PC-9 (cell line): Measurements from ENCODE around the gene REL. TPM values are rescaled to one million over a fixed set of nuclear protein-coding genes. Genes with fewer than 3 reads are reported as not detected.

Experiments
- BruUV-seq: library from RNA; stranded (reverse); fragments of 400-500 nt; replicated peaks from 2 replicates; lab custom pipeline; 2021; lab: Mats Ljungman, UMichigan
- CTCF ChIA-PET: fragments of 300-600 bp; sonication (Branson Sonifier 250); formaldehyde crosslinking; loops from one replicate; lab custom pipeline; 2022; ENCODE audit warnings: antibody characterized with exemption; lab: Charles Lee
- POLR2A ChIA-PET: fragments of 300-600 bp; sonication (Branson Sonifier 250); formaldehyde crosslinking; loops from one replicate; lab custom pipeline; 2022; ENCODE audit warnings: antibody characterized with exemption; ENCODE audit not compliant: unreplicated experiment; lab: Charles Lee
- DNase-seq, 2 experiments: peaks; one replicate each; pipeline versions ENCODE4 v3.0.0 to v3.0.0-alpha.2; 2015 to 2022; ENCODE audit warnings: mixed read lengths in 1 of 2
- H2AFZ ChIP-seq: fragments of 200-600 bp; sonication (generic); 2 replicates; pipeline ENCODE4 v1.8.1; 2017; ENCODE audit warnings: antibody characterized with exemption
- H3F3A ChIP-seq: fragments of 200-600 bp; sonication (generic); 2 replicates; pipeline ENCODE4 v1.8.1; 2017; ENCODE audit warnings: antibody characterized with exemption, mild to moderate bottlenecking, low read depth; ENCODE audit not compliant: insufficient read depth
- H3K27ac ChIP-seq: fragments of 200-600 bp; sonication (generic); 2 replicates; pipeline ENCODE4 v1.6.1; 2016; ENCODE audit warnings: mixed run types
- H3K27me3 ChIP-seq: fragments of 200-600 bp; sonication (generic); 2 replicates; pipeline ENCODE4 v1.6.1; 2016; ENCODE audit warnings: low read depth, mixed run types; ENCODE audit not compliant: insufficient read depth
- H3K36me3 ChIP-seq: fragments of 200-600 bp; sonication (generic); 2 replicates; pipeline ENCODE4 v1.6.1; 2016; ENCODE audit warnings: low read depth, mixed run types
- H3K4me1 ChIP-seq: fragments of 200-600 bp; sonication (generic); replicated peaks from 2 replicates; pipeline ENCODE4 v1.6.1; 2016; ENCODE audit warnings: mixed run types; ENCODE audit not compliant: insufficient read depth
- H3K4me2 ChIP-seq: fragments of 200-600 bp; sonication (generic); 2 replicates; pipeline ENCODE4 v1.6.1; 2017; ENCODE audit warnings: mixed run types
- H3K4me3 ChIP-seq: fragments of 200-600 bp; sonication (generic); 2 replicates; pipeline ENCODE4 v1.6.1; 2016; ENCODE audit warnings: mixed run types
- H3K79me2 ChIP-seq: fragments of 200-600 bp; sonication (generic); 2 replicates; pipeline ENCODE4 v1.6.1; 2017; ENCODE audit warnings: low read depth, mixed run types
- H3K9me2 ChIP-seq: fragments of 200-600 bp; sonication (generic); 2 replicates; pipeline ENCODE4 v1.8.1; 2017; ENCODE audit warnings: mild to moderate bottlenecking; ENCODE audit not compliant: insufficient read depth
- H3K9me3 ChIP-seq: fragments of 200-600 bp; sonication (generic); 2 replicates; pipeline ENCODE4 v1.8.1; 2016; ENCODE audit warnings: low read depth; ENCODE audit not compliant: insufficient read depth
- H4K20me1 ChIP-seq: fragments of 200-600 bp; sonication (generic); 2 replicates; pipeline ENCODE4 v1.8.1; 2017; ENCODE audit not compliant: insufficient read depth
- CTCF ChIP-seq: fragments of 200-600 bp; sonication (generic); conservative IDR thresholded peaks from 2 replicates; pipeline ENCODE4 v1.6.1; 2017; ENCODE audit warnings: mixed run types, antibody characterized with exemption, mild to moderate bottlenecking, moderate library complexity
- EZH2 ChIP-seq: fragments of 200-600 bp; sonication (generic); IDR thresholded peaks from 2 replicates; pipeline ENCODE4 v1.8.0; 2017; ENCODE audit warnings: antibody characterized with exemption, low read depth
- intact Hi-C: fragments of 100-400 bp; cut with micrococcal nuclease; formaldehyde crosslinking; loops from one replicate; pipeline ENCODE4 v1.10.0; 2022; ENCODE audit not compliant: unreplicated experiment
- total RNA-seq: library from RNA; stranded (reverse); gene quantifications from 2 replicates; pipeline ENCODE4 v1.2.3, GENCODE V29; 2021

REL gene
- total RNA-seq, 1 experiment from 2014 or later = 13.3 TPM

GRCh38 chr2:60939622-60940021 lies 58.2 kb downstream of the REL start:
- ChIA-PET POLR2A (no interaction called here), CTCF (no interaction called here)
- Histone ChIP-seq H3K9me2 (no peaks in the 10 kb centered on the region), H3K27ac (no peak overlapping the region), H3K4me3 (no peak overlapping the region), H3K4me2 (no peak overlapping the region), H2AFZ (no peak overlapping the region), H3F3A (no peaks in the 10 kb centered on the region), H3K4me1 (no peaks in the 10 kb centered on the region), H3K79me2 (no peaks in the 10 kb centered on the region), H4K20me1 (0 out of 2 replicates have a peak, but pooled peaks cover 5% of the 10 kb centered on the region), H3K27me3 (no peaks in the 10 kb centered on the region), H3K9me3 (no peaks in the 10 kb centered on the region), H3K36me3 (no peaks in the 10 kb centered on the region)
- intact Hi-C loops = no loop called here
- no peak for DNase-seq
- TF ChIP-seq CTCF (no peak), EZH2 (no peak)
- BruUV-seq = no TSS peak

- no peaks in the 10 kb centered on the region; the same call in 1 of the 2 replicates for H3K9me3 ChIP-seq
- no peaks in the 10 kb centered on the region for H3K79me2 ChIP-seq
- BruUV-seq = no TSS peak
- TF ChIP-seq CTCF = no peak
- TF ChIP-seq EZH2 = no peak
- H4K20me1 ChIP-seq = no peaks in the 10 kb centered on the region
- H3K27me3 ChIP-seq = no peaks in the 10 kb centered on the region
- ChIA-PET POLR2A (no interaction called here), CTCF (no interaction called here)
- no peaks in the 10 kb centered on the region for H3K9me2 ChIP-seq
- intact Hi-C loops = no loop called here
- H3K27ac ChIP-seq = no peak overlapping the region
- no peak for DNase-seq
- H3F3A ChIP-seq = 0 out of 2 replicates have a peak, but pooled peaks cover 5% of the 10 kb centered on the region
- no peak overlapping the region for H2AFZ ChIP-seq
- H3K4me3 ChIP-seq = no peak overlapping the region
- H3K4me2 ChIP-seq = no peak overlapping the region
- H3K36me3 ChIP-seq = no peaks in the 10 kb centered on the region
- H3K4me1 ChIP-seq = peaks cover 13% of the 10 kb centered on the region; the same call in 1 of the 2 replicates
These were observed 64.0 kb downstream of the REL start for GRCh38 chr2:60945341-60945740.

GRCh38 chr2:60947056-60947455 lies 65.7 kb downstream of the REL start:
- POLR2A ChIA-PET = no interaction called here
- BruUV-seq = no TSS peak
- Histone ChIP-seq H3K27me3 (no peaks in the 10 kb centered on the region), H3K4me1 (peaks cover 13% of the 10 kb centered on the region; the same call in 1 of the 2 replicates), H3K79me2 (no peaks in the 10 kb centered on the region), H3K27ac (no peak overlapping the region), H3K4me2 (no peak overlapping the region), H4K20me1 (no peaks in the 10 kb centered on the region), H2AFZ (no peak overlapping the region), H3F3A (0 out of 2 replicates have a peak, but pooled peaks cover 5% of the 10 kb centered on the region), H3K4me3 (no peak overlapping the region), H3K9me2 (no peaks in the 10 kb centered on the region), H3K9me3 (no peaks in the 10 kb centered on the region; the same call in 1 of the 2 replicates), H3K36me3 (no peaks in the 10 kb centered on the region)
- no peak for TF ChIP-seq EZH2
- no peak for TF ChIP-seq CTCF
- no peak for DNase-seq
- CTCF ChIA-PET = no interaction called here
- intact Hi-C loops = no loop called here
